COLO668 (cell line): Measurements from ENCODE around the gene XYLT1.

ENCODE experiments used
- DNase-seq: peaks from one replicate; lab custom pipeline; 2025; ENCODE audit not compliant: unreplicated experiment; lab: John Stamatoyannopoulos, UW

Gene XYLT1

GRCh38 chr16:17269439-17269838 lies 201.3 kb downstream of the XYLT1 start:
- DNase-seq, result no peak

GRCh38 chr16:17266608-17267313 lies 204.0 kb downstream of the XYLT1 start:
- DNase-seq, result no peak

- DNase-seq, result no peak
Measured at GRCh38 chr16:17265154-17265553, 205.6 kb downstream of the XYLT1 start.

GRCh38 chr16:17261197-17261858 lies 209.4 kb downstream of the XYLT1 start:
- DNase-seq, result no peak

GRCh38 chr16:17260276-17260849 lies 210.4 kb downstream of the XYLT1 start:
- no peak for DNase-seq

GRCh38 chr16:17259751-17260270 lies 210.9 kb downstream of the XYLT1 start:
- DNase-seq, result no peak

- DNase-seq, result no peak
Measured at GRCh38 chr16:17258848-17259713, 211.7 kb downstream of the XYLT1 start.

GRCh38 chr16:17258077-17258599 lies 212.6 kb downstream of the XYLT1 start:
- DNase-seq, result no peak

- DNase-seq, result no peak
Measured at GRCh38 chr16:17257426-17258023, 213.2 kb downstream of the XYLT1 start.

GRCh38 chr16:17252701-17253100 lies 218.1 kb downstream of the XYLT1 start:
- DNase-seq, result no peak

GRCh38 chr16:17252064-17252463 lies 218.7 kb downstream of the XYLT1 start:
- DNase-seq, result no peak

GRCh38 chr16:17251496-17251895 lies 219.3 kb downstream of the XYLT1 start:
- no peak for DNase-seq

GRCh38 chr16:17246974-17247732 lies 223.6 kb downstream of the XYLT1 start:
- DNase-seq, result no peak

GRCh38 chr16:17246268-17246885 lies 224.4 kb downstream of the XYLT1 start:
- DNase-seq, result no peak

GRCh38 chr16:17245776-17246175 lies 225.0 kb downstream of the XYLT1 start:
- no peak for DNase-seq

- no peak for DNase-seq
Measured at GRCh38 chr16:17244872-17245551, 225.7 kb downstream of the XYLT1 start.

GRCh38 chr16:17241264-17241835 lies 229.4 kb downstream of the XYLT1 start:
- DNase-seq, result no peak

- no peak for DNase-seq
Measured at GRCh38 chr16:17238285-17239028, 232.3 kb downstream of the XYLT1 start.
